K562 (cell line): ENCODE results near the gene GORASP2. TPM values are rescaled to one million over a fixed set of nuclear protein-coding genes. Genes with fewer than 3 reads are reported as not detected.

Experiments used
- ARID1B ChIP-seq: fragments of 450-650 bp; IDR thresholded peaks from 2 replicates; pipeline ENCODE4 v1.6.1; 2016; ENCODE audit warnings: antibody characterized with exemption, mild to moderate bottlenecking, inconsistent platforms
- CHAMP1 ChIP-seq: fragments of 450-650 bp; IDR thresholded peaks from 2 replicates; pipeline ENCODE4 v1.6.1; 2016; ENCODE audit warnings: mild to moderate bottlenecking
- E2F3 ChIP-seq: fragments of 250-450 bp; sonication (Bioruptor Pico); IDR thresholded peaks from 2 replicates; pipeline ENCODE4 v1.4.0; 2020; ENCODE audit warnings: mild to moderate bottlenecking
- ELK3 ChIP-seq: fragments of 450-650 bp; formaldehyde crosslinking; IDR thresholded peaks from 2 replicates; pipeline ENCODE4 v1.4.0; 2020; ENCODE audit warnings: mild to moderate bottlenecking
- ETS1 ChIP-seq: conservative IDR thresholded peaks from 2 replicates; pipeline ENCODE4 v1.6.1; 2011; ENCODE audit warnings: low read depth, mild to moderate bottlenecking, low read length; ENCODE audit not compliant: control insufficient read depth
- ID3 ChIP-seq, 2 experiments: fragments of 250-450 bp in 1 of 2; fragments of 450-650 bp in 1 of 2; sonication (Bioruptor Pico) in 1 of 2; IDR thresholded peaks; 2 replicates each; pipeline versions ENCODE4 v1.6.1 to v1.8.0; 2016 to 2021; ENCODE audit warnings: mild to moderate bottlenecking in 2 of 2, moderate library complexity in 2 of 2, missing compliant biosample characterization in 1 of 2, missing genetic modification characterization in 1 of 2
- MTF1 ChIP-seq: fragments of 250-450 bp; sonication (Bioruptor Pico); IDR thresholded peaks from 2 replicates; pipeline ENCODE4 v1.9.0; 2021; ENCODE audit warnings: moderate library complexity, mild to moderate bottlenecking, inconsistent platforms, borderline replicate concordance
- NCOR1 ChIP-seq: fragments of 450-650 bp; IDR thresholded peaks from 2 replicates; pipeline ENCODE4 v1.6.1; 2016; ENCODE audit warnings: mild to moderate bottlenecking, moderate library complexity
- PPARD ChIP-seq: fragments of 250-450 bp; sonication (Bioruptor Pico); IDR thresholded peaks from 2 replicates; pipeline ENCODE4 v1.8.0; 2022; ENCODE audit warnings: inconsistent platforms, mild to moderate bottlenecking, moderate library complexity
- PTTG1 ChIP-seq: fragments of 450-650 bp; IDR thresholded peaks from 2 replicates; pipeline ENCODE4 v1.6.1; 2016; ENCODE audit warnings: low read depth, mild to moderate bottlenecking, missing genetic modification characterization, missing compliant biosample characterization
- SAFB ChIP-seq: fragments of 200-400 bp; formaldehyde crosslinking; IDR thresholded peaks from 2 replicates; pipeline ENCODE4 v1.6.1; 2017; ENCODE audit warnings: low read depth, low read length, borderline replicate concordance
- SP1 ChIP-seq: sonication (generic); formaldehyde crosslinking; IDR thresholded peaks from 2 replicates; pipeline ENCODE4 v1.8.1; 2022; ENCODE audit warnings: mild to moderate bottlenecking, missing genetic modification reagents
- SREBF1 ChIP-seq: fragments of 150-350 bp; IDR thresholded peaks from 2 replicates; pipeline ENCODE4 v1.6.1; 2014; ENCODE audit warnings: antibody characterized with exemption, low read depth, low read length, borderline replicate concordance
- ZBTB34 ChIP-seq: fragments of 250-450 bp; sonication (Bioruptor Pico); IDR thresholded peaks from 2 replicates; pipeline ENCODE4 v1.8.0; 2021; ENCODE audit warnings: mild to moderate bottlenecking, moderate library complexity
- ZFP30 ChIP-seq: fragments of 250-450 bp; sonication (Bioruptor Pico); IDR thresholded peaks from 2 replicates; pipeline ENCODE4 v1.8.0; 2022; ENCODE audit warnings: moderate library complexity, mild to moderate bottlenecking, inconsistent platforms, borderline replicate concordance
- ZNF165 ChIP-seq: fragments of 250-450 bp; sonication (Bioruptor Pico); IDR thresholded peaks from 2 replicates; pipeline ENCODE4 v1.4.0; 2020; ENCODE audit warnings: borderline replicate concordance
- ZNF277 ChIP-seq: fragments of 250-450 bp; sonication (Bioruptor Pico); IDR thresholded peaks from 2 replicates; pipeline ENCODE4 v1.8.0; 2022; ENCODE audit warnings: inconsistent platforms, mild to moderate bottlenecking, moderate library complexity, borderline replicate concordance
- ZNF408 ChIP-seq: fragments of 250-450 bp; sonication (Bioruptor Pico); IDR thresholded peaks from 2 replicates; pipeline ENCODE4 v1.4.0; 2020; ENCODE audit warnings: low read depth, mild to moderate bottlenecking, moderate library complexity
- polyA plus RNA-seq, 8 experiments: library from polyadenylated mRNA; depleted of rRNA in 4 of 8; stranded (reverse) in 5 of 8; unstranded in 3 of 8; fragments of >200 nt; fragmentation: Nextera tagmentation in 2 of 8; fragmentation: Illumina TruSeq in 1 of 8; extraction: Ambion mirVana in 2 of 8; extraction: Trizol in 1 of 8; gene quantifications; 2 replicates each; pipeline versions ENCODE4 v1.2.1 to v1.2.3, GENCODE V29; 2011 to 2014; ENCODE audit warnings: inconsistent platforms in 1 of 8, missing spikeins in 1 of 8
- total RNA-seq, 7 experiments: library from RNA; depleted of rRNA in 6 of 7; stranded (reverse); fragments of >200 nt in 6 of 7; fragmentation: Illumina TruSeq in 2 of 7; extraction: Trizol in 2 of 7; gene quantifications; 2 replicates each; pipeline versions ENCODE4 v1.2.1 to v1.2.3, GENCODE V29; 2011 to 2021; ENCODE audit warnings: low replicate concordance in 1 of 7

GORASP2 gene
- total and polyA plus RNA-seq, 9 of the 15 experiments (the other 6 are each of a cell fraction or from before 2014, with no cell fraction given): 27.4 to 180 (median 59.6) TPM

GRCh38 chr2:170973492-170974303, 44.6 kb downstream of the GORASP2 start (continued):
- TF ChIP-seq SP1 (CRISPR knock-in tag): peak; percentile 61; the same call in 1 of the 2 replicates
- no peak for TF ChIP-seq ID3 (CRISPR knock-in tag; IDR thresholded peaks at IDR 0.05)
- peak; percentile 88; the same call in 1 of the 2 replicates for TF ChIP-seq ID3 (tag; IDR thresholded peaks at IDR 0.05)
- TF ChIP-seq ELK3 (CRISPR knock-in tag): no peak
- TF ChIP-seq ZNF165: no peak
- no peak for TF ChIP-seq PTTG1 (tag)
- no peak for TF ChIP-seq CHAMP1
- no peak for TF ChIP-seq ZBTB34
- peak; percentile 90 for TF ChIP-seq SAFB
- TF ChIP-seq SREBF1: no peak
- TF ChIP-seq MTF1 (CRISPR knock-in tag): no peak
- TF ChIP-seq ZNF277 (CRISPR knock-in tag): no peak
- no peak for TF ChIP-seq ARID1B
- TF ChIP-seq ZFP30 (CRISPR knock-in tag): no peak
- no peak for TF ChIP-seq ZNF408 (CRISPR knock-in tag)
- no peak for TF ChIP-seq NCOR1
- TF ChIP-seq ETS1: no peak; the same call in 1 of the 2 replicates
- TF ChIP-seq PPARD (CRISPR knock-in tag): no peak
- TF ChIP-seq E2F3 (CRISPR knock-in tag): no peak; the same call in none of the 2 replicates
